Retinal pigment epithelial cell (primary cell): ENCODE data around the gene KMT2B.
A peak's percentile ranks its signal among the peaks of the same experiment; 100 is the strongest.

Experiments
- DNase-seq: peaks from one replicate; pipeline ENCODE4 v3.0.0-alpha.2; 2010; ENCODE audit warnings: low read depth
- H3K4me3 ChIP-seq: 2 replicates; pipeline ENCODE4 v1.5.1; 2011; ENCODE audit warnings: mild to moderate bottlenecking, low read length, control low read depth, moderate library complexity
- TF ChIP-seq, protein P1 (sequence below): conservative IDR thresholded peaks from 2 replicates; pipeline ENCODE4 v1.5.1; 2011; ENCODE audit warnings: low read depth, low read length, control low read depth, inconsistent platforms

Gene KMT2B

DNA sequence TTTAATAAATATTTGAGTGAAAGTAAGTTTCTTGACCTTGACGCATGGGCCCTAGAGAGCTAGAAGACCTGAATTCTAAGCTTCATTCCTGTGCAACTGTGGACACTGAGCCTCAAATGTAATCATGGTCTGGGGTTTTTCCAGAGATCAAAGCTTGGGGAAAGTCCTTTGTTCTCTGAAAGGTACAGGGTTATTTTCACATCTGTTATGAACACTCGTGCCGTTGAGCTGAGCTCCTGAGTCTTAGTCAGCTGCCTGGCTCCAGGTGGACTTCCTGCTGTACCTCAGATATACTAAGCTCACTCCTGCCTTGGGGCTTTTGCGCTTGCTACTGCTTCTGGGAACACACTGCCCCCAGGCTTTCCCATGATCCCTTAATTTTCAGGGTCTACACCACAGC, 21.0 kb upstream of the KMT2B start:
- TF ChIP-seq, protein P1, sequence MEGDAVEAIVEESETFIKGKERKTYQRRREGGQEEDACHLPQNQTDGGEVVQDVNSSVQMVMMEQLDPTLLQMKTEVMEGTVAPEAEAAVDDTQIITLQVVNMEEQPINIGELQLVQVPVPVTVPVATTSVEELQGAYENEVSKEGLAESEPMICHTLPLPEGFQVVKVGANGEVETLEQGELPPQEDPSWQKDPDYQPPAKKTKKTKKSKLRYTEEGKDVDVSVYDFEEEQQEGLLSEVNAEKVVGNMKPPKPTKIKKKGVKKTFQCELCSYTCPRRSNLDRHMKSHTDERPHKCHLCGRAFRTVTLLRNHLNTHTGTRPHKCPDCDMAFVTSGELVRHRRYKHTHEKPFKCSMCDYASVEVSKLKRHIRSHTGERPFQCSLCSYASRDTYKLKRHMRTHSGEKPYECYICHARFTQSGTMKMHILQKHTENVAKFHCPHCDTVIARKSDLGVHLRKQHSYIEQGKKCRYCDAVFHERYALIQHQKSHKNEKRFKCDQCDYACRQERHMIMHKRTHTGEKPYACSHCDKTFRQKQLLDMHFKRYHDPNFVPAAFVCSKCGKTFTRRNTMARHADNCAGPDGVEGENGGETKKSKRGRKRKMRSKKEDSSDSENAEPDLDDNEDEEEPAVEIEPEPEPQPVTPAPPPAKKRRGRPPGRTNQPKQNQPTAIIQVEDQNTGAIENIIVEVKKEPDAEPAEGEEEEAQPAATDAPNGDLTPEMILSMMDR: no peak
- no peak for DNase-seq
- H3K4me3 ChIP-seq: no peak overlapping the region

- TF ChIP-seq, protein P1: no peak
- H3K4me3 ChIP-seq: peak overlapping the region; percentile 65
- peak; percentile 91 for DNase-seq
These were observed 15.4 kb upstream of the KMT2B start for GRCh38 chr19:35702223-35703012.

DNA sequence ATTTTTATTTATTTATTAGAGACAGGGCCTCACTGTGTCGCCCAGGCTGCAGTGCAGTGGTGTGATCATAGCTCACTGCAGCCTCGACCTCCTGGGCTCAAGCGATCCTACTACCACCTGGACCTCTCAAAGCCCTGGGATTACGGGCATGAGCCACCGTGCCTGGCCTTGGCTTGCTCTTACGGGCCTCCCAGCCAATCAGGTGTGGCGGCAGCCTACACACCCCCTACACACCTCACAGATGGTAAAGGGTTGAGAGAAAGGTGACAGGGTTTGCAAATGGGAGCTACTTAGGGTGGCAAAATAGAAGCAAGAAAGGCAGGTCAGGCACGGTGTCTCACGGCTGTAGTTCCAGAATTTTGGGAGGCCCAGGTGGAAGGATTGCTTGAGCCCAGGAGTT, 14.5 kb upstream of the KMT2B start:
- TF ChIP-seq, protein P1: no peak
- DNase-seq: no peak
- H3K4me3 ChIP-seq: no peak overlapping the region

GRCh38 chr19:35704218-35704617, 13.6 kb upstream of the KMT2B start, which contains the start of gene ZBTB32:
TSS of gene ZBTB32 (plus strand) at chr19:35704558. CDS start at chr19:35714627, 10,069 bp downstream.
- H3K4me3 ChIP-seq: no peak within 1 kb of the TSS
- DNase-seq: no peak
- TF ChIP-seq, protein P1: no peak

DNA sequence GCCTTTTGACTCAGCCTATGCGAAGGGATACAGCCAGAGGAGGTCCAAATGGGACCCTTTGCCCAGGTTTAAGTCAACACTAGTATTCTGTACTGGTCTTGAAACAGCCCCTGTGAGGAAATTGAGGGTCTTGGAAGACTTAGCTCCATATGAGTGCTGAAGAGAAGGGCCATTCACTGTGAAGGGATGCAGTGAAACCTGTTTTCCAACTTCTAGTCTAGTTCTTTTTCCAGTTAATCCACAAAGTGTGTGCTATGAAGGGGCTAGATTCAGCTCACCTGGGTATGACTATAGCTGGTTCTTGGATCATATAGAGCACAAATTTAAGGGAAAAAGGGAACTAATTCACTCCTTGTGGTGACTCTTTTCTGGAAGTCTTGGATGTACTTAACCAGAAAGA, 9.4 kb upstream of the KMT2B start:
- TF ChIP-seq, protein P1: no peak
- no peak overlapping the region for H3K4me3 ChIP-seq
- no peak for DNase-seq

DNA sequence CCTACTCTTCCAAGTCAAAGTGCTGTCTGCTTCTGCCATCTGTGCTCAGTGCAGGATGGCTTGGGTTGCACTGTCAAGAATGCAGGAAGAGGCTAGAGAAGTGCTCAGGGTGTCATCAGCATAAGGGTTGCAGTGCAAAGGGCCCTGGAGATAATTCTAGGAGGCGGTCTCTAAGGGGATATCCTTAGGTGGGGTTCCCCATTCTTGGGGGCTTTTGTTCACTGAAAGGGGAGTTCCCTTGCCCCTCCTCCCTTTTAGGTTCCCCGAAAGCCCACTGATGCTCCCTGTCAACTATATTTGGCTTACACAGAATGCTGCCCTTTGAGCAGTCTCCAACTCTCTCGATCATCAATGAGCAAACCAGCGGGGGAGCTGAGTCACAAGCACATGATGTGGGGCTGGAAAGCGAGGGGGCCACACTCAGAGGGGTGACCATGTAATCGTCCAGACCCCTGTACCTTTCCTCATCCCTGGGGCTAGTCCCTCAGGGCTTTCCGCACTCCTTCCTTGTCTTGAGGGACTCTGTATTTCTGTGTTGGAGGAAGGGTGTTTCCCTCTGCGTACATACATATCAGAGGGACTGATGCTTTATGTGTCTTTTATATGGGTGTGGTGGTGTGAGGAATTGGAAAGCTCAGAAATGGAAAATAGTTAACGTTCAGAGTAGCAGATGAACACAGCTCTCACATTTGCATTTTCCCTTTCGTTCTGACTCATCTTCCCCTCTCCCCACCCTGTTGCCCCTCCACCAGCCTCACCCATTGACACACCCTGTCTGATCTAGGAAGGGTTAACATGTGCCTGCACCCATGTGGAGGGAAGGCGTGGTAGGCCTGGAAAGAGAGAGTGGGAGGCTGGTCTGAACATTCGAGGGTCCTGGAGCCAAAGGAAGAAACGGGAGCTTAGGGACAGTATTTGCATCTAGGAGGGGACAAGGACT, 6.7 kb upstream of the KMT2B start:
- H3K4me3 ChIP-seq: no peak overlapping the region
- TF ChIP-seq, protein P1: no peak
- DNase-seq: no peak
